SK-N-MC (cell line): ENCODE measurements around the gene PRSS35.

Experiments
- EZH2 ChIP-seq: fragments of 200-600 bp; sonication (generic); IDR thresholded peaks from one replicate; pipeline ENCODE4 v1.6.1; 2017; ENCODE audit warnings: antibody characterized with exemption
- FOXP2 ChIP-seq: optimal IDR thresholded peaks from 2 replicates; pipeline ENCODE3; 2011; ENCODE audit warnings: mild to moderate bottlenecking, moderate library complexity; ENCODE audit not compliant: insufficient read depth; ENCODE audit errors: extremely low read length, control extremely low read depth

- TF ChIP-seq FOXP2 = no peak
- TF ChIP-seq EZH2 = no peak
Observed at GRCh38 chr6:83472767-83473166, 39.6 kb upstream of the PRSS35 start.
